ENCODE results near the gene TMEM217.

TMEM217 gene

DNA sequence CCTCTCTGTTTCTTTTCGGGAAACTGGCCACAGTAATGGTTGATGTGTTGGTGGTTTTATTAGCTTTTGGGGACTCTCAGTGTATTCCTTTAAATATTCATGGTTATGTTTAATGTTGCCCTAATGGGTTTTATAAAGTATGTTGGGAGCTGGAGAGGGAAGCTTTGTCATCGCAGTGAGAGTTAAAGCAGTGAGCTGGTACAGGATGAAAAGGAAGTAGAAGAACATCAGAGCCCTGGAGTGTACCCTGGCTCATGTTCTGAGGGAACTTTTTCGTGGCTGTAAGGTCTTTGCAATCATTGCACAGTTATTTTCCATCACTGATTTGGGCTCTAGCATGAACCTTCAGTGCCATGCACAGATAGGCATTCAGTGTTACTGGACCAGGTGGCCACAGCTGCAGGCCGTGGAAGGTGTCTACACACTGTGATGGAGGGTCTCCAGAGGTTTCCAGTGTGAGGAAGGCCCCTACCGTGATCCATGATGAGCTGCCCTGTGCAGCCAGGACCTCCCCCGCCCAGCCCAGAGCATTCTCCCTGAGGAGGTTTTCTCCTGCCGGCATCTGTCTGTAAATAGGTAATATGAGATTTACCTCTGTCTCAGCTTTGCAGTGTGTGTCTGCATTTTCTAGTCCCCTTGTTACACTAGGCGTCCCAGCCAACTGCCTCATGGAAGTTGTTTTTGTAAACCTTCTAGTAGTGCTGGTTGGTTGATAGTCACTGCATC lies 22.4 kb upstream of the TMEM217 start:
- no peaks in the 10 kb centered on the region for H3K4me1 ChIP-seq (ENCODE audit: control insufficient read depth, insufficient read depth, low read length)
- H3K9me3 ChIP-seq (ENCODE audit: control insufficient read depth, low read length) = no peaks in the 10 kb centered on the region
- H3K27me3 ChIP-seq (ENCODE audit: control insufficient read depth, insufficient read depth, low read length, poor library complexity, severe bottlenecking) = no peaks in the 10 kb centered on the region
- no peak overlapping the region for H3K4me3 ChIP-seq (ENCODE audit: insufficient read depth, low read depth, low read length)
- peaks cover 23% of the 10 kb centered on the region for H3K36me3 ChIP-seq (ENCODE audit: control insufficient read depth, insufficient read depth, low read length)
- H3K27ac ChIP-seq (ENCODE audit: insufficient read depth, low read depth, low read length, poor library complexity, severe bottlenecking) = no peak overlapping the region
- 95% methylated on average over 8 of the region's 8 CpGs for WGBS, 2 experiments

DNA sequence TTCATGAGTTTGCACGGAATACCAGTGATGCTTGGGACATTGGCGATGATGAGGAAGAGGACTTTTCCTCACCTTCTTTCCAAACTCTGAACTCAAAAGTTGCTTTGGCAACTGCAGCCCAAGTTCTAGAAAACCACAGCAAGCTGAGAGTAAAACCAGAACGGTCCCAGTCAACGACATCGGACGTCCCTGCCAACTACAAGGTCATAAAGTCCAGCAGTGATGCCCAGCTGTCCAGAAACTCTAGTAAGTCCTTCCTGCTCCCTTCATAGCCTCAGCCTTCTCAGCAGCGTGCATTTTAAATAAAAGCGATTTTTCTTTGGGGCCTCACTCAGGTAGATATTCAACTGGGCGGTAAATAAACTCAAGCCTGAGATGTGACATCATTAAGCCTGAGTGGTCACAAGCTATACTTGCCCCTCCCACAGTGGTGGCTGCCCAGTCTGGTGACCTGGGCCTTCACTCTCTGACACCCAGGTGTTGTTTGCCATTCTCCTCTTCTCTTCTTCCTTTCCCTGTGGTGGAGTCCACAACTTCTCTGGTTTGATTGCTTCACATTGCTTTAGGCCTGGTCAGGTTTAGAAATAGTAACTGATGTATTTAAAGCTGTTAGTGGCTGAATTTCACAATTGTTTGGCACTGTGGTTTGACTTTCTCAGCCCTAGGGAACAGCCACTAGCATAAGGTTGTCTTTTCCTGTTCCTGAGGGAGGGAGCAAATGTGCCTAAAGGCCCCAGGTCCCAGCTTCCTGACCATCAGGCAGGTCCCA lies 21.6 kb upstream of the TMEM217 start:
- no peaks in the 10 kb centered on the region for H3K27me3 ChIP-seq (ENCODE audit: control insufficient read depth, insufficient read depth, low read length, poor library complexity, severe bottlenecking)
- no peak overlapping the region for H3K27ac ChIP-seq (ENCODE audit: insufficient read depth, low read depth, low read length, poor library complexity, severe bottlenecking)
- no peak overlapping the region for H3K4me3 ChIP-seq (ENCODE audit: insufficient read depth, low read depth, low read length)
- no peaks in the 10 kb centered on the region for H3K4me1 ChIP-seq (ENCODE audit: control insufficient read depth, insufficient read depth, low read length)
- H3K9me3 ChIP-seq (ENCODE audit: control insufficient read depth, low read length) = no peaks in the 10 kb centered on the region
- H3K36me3 ChIP-seq (ENCODE audit: control insufficient read depth, insufficient read depth, low read length) = peaks cover 19% of the 10 kb centered on the region
- 95 to 97% methylated on average over 9 of the region's 9 CpGs for WGBS, 2 experiments

DNA sequence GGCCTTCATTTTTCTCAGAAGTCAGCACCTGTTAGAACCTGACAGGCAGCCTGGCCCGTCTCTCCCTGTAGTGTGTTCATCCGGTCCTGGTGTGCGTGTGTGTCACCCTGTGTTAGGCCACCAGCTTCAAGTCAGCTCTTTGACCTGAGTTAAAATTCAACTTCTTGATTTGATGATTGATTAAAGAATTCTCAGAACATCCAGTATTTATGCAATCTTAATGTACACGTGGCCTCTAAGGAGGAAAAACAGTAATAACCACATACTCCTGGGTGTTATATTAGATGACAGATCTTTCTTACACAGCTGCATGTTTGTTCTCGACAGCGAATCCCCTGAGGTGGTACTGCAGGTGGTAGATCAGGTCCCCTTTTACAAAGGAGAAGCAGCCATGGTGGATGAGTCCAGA lies 19.1 kb upstream of the TMEM217 start:
- H3K27ac ChIP-seq (ENCODE audit: insufficient read depth, low read depth, low read length, poor library complexity, severe bottlenecking) = no peak overlapping the region
- no peaks in the 10 kb centered on the region for H3K4me1 ChIP-seq (ENCODE audit: control insufficient read depth, insufficient read depth, low read length)
- peaks cover 7% of the 10 kb centered on the region for H3K36me3 ChIP-seq (ENCODE audit: control insufficient read depth, insufficient read depth, low read length)
- no peak overlapping the region for H3K4me3 ChIP-seq (ENCODE audit: insufficient read depth, low read depth, low read length)
- no peaks in the 10 kb centered on the region for H3K27me3 ChIP-seq (ENCODE audit: control insufficient read depth, insufficient read depth, low read length, poor library complexity, severe bottlenecking)
- WGBS, 2 experiments = 95 to 97% methylated on average over 6 of the region's 6 CpGs
- H3K9me3 ChIP-seq (ENCODE audit: control insufficient read depth, low read length) = no peaks in the 10 kb centered on the region

DNA sequence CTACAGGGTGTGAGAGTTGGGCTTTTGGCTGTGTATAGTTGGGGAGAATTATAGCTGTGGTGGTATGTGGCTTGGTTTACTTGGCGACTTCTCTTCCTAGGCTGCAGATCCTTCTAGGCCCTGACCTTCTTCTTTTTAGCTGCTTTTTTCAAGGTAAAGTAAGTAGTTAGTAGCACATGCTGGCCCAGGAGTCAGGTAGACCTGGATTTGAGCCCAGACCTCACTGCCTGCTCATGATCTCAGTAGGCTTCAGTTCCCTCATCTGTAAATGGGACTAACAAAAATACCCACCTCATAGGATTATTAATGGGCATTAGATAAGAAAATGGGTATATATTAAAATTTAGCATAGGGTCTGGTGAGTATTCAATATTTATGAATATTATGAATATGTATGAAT lies 17.4 kb upstream of the TMEM217 start:
- Histone ChIP-seq H3K27me3 (ENCODE audit: control insufficient read depth, insufficient read depth, low read length, poor library complexity, severe bottlenecking) (no peaks in the 10 kb centered on the region), H3K36me3 (ENCODE audit: control insufficient read depth, insufficient read depth, low read length) (peaks cover 5% of the 10 kb centered on the region), H3K27ac (ENCODE audit: insufficient read depth, low read depth, low read length, poor library complexity, severe bottlenecking) (no peak overlapping the region), H3K9me3 (ENCODE audit: control insufficient read depth, low read length) (no peaks in the 10 kb centered on the region), H3K4me3 (ENCODE audit: insufficient read depth, low read depth, low read length) (no peak overlapping the region), H3K4me1 (ENCODE audit: control insufficient read depth, insufficient read depth, low read length) (no peaks in the 10 kb centered on the region)
- 93 to 96% methylated on average over 1 of the region's 1 CpG for WGBS, 2 experiments

DNA sequence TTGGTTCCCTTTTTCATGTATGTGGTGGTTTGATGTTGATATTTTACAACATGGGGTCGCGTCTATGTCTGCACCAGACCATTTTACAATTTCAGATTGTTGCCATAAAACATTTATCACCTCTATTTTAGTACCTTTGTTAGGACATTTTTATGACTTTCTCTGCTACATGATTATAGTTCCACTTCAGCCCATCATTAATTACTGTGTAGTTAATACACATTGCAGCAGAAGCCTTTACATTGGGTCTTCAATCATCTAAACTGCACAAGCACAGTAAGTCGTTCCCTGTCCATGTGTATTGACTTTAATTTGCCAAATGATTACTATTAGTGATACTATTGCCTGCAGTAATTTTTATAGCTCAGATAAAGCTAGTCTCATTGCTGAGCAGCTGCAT lies 15.7 kb upstream of the TMEM217 start:
- Histone ChIP-seq H3K9me3 (ENCODE audit: control insufficient read depth, low read length) (no peaks in the 10 kb centered on the region), H3K4me3 (ENCODE audit: insufficient read depth, low read depth, low read length) (no peak overlapping the region), H3K36me3 (ENCODE audit: control insufficient read depth, insufficient read depth, low read length) (no peaks in the 10 kb centered on the region), H3K27ac (ENCODE audit: insufficient read depth, low read depth, low read length, poor library complexity, severe bottlenecking) (no peak overlapping the region), H3K4me1 (ENCODE audit: control insufficient read depth, insufficient read depth, low read length) (no peaks in the 10 kb centered on the region), H3K27me3 (ENCODE audit: control insufficient read depth, insufficient read depth, low read length, poor library complexity, severe bottlenecking) (no peaks in the 10 kb centered on the region)
- WGBS, 2 experiments = 90 to 100% methylated on average over 2 to 3 of the region's 3 CpGs

DNA sequence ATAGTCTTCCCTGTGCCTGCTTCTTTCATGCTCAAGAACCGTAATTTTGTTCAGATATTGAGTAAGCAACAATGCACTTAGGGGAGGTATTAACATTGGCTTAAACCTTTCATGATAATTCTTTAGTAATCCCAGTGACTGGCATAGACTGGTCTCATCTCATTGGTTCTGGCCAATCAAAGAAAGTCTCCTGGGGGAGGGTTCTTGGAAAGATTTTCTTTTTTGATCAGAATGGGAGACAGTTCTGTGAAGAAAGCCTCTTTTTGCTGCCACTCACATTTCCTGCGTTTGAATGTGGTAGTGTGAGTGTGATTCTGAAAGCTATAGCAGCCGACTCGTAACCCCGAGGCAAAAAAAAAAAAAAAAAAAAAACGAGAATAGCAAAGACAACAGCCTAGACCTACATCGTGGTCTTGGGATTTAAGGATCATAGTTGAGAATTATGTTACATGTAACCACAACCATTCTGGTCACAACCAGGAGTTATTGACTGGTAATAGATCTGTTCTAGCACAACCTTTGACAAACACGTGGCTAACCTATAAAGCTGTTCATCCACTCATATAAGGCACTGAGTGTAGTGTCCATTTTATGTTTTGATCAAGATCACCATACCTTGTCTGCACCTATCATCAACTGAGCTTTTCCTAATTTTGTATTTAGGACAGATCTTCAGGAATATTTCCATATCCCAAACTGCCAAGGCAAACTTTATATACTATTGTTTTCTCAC lies 15.1 kb upstream of the TMEM217 start:
- no peaks in the 10 kb centered on the region for H3K4me1 ChIP-seq (ENCODE audit: control insufficient read depth, insufficient read depth, low read length)
- no peaks in the 10 kb centered on the region for H3K9me3 ChIP-seq (ENCODE audit: control insufficient read depth, low read length)
- no peak overlapping the region for H3K4me3 ChIP-seq (ENCODE audit: insufficient read depth, low read depth, low read length)
- no peaks in the 10 kb centered on the region for H3K27me3 ChIP-seq (ENCODE audit: control insufficient read depth, insufficient read depth, low read length, poor library complexity, severe bottlenecking)
- no peaks in the 10 kb centered on the region for H3K36me3 ChIP-seq (ENCODE audit: control insufficient read depth, insufficient read depth, low read length)
- 93 to 95% methylated on average over 7 of the region's 8 CpGs for WGBS, 2 experiments
- H3K27ac ChIP-seq (ENCODE audit: insufficient read depth, low read depth, low read length, poor library complexity, severe bottlenecking) = no peak overlapping the region

DNA sequence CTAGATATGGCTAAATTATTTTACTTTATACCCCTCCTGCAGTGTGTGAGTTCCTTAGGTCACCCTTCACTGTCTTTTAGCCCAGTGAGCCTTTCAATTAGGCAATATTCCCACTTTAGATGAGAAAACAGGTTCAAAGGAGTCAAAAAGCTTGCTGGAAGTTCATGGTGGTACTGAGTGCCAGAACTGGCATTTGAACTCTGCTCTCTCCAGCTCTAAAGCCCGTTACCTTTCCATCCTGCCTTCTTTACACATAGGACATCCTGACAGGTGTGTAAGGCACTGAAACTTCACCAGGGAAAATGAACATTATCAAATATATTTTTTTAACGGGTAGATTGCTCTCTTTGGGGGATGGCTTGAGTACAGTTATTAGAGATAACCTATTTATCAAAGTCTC lies 11.2 kb upstream of the TMEM217 start:
- Histone ChIP-seq H3K4me1 (ENCODE audit: control insufficient read depth, insufficient read depth, low read length) (no peaks in the 10 kb centered on the region), H3K36me3 (ENCODE audit: control insufficient read depth, insufficient read depth, low read length) (no peaks in the 10 kb centered on the region), H3K27ac (ENCODE audit: insufficient read depth, low read depth, low read length, poor library complexity, severe bottlenecking) (no peak overlapping the region), H3K9me3 (ENCODE audit: control insufficient read depth, low read length) (no peaks in the 10 kb centered on the region), H3K27me3 (ENCODE audit: control insufficient read depth, insufficient read depth, low read length, poor library complexity, severe bottlenecking) (no peaks in the 10 kb centered on the region), H3K4me3 (ENCODE audit: insufficient read depth, low read depth, low read length) (no peak overlapping the region)
- WGBS, 2 experiments = 92 to 96% methylated on average over 1 to 2 of the region's 2 CpGs

DNA sequence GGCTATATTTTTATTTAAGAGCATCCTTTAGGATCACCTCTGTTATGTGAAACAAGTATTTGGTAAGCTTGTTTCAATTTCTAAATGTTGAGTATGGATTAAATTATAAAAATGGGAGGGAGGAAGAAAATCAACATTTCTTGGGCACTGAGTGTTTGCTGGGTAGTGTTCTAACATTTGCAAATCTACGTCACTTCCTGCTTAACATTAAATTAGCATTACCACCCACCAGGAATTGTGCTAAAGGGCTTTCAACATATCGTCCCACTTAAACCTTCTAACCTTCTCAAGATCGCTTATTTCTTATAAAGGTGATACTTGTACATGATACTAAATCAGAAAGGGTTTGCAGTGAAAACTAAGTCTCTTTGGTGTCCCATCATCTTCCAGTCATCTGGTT lies 7.9 kb upstream of the TMEM217 start:
- 53 to 55% methylated on average over 2 to 3 of the region's 3 CpGs for WGBS, 2 experiments
- Histone ChIP-seq H3K4me1 (ENCODE audit: control insufficient read depth, insufficient read depth, low read length) (no peaks in the 10 kb centered on the region), H3K27ac (ENCODE audit: insufficient read depth, low read depth, low read length, poor library complexity, severe bottlenecking) (no peak overlapping the region), H3K4me3 (ENCODE audit: insufficient read depth, low read depth, low read length) (no peak overlapping the region), H3K27me3 (ENCODE audit: control insufficient read depth, insufficient read depth, low read length, poor library complexity, severe bottlenecking) (no peaks in the 10 kb centered on the region), H3K9me3 (ENCODE audit: control insufficient read depth, low read length) (no peaks in the 10 kb centered on the region), H3K36me3 (ENCODE audit: control insufficient read depth, insufficient read depth, low read length) (no peaks in the 10 kb centered on the region)

DNA sequence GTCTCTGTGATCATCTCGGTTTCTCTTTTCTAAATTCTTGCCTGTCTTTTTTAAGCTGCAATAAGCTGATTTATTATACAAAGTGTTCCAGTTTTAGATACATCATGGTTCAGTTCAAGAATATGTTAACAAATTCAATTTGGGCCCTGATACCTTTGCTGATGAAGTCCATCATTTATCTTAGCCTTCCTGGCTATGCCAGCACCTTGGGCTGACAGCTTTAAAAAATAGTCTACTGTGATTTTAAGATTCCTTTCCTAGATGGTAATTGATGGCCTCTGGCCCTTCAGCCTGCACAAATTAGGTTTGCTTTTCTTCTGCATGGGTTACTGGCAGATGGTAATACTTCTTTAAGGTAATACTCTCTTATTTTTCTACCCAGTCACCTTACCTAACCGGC lies 7.1 kb upstream of the TMEM217 start:
- Histone ChIP-seq H3K27me3 (ENCODE audit: control insufficient read depth, insufficient read depth, low read length, poor library complexity, severe bottlenecking) (no peaks in the 10 kb centered on the region), H3K36me3 (ENCODE audit: control insufficient read depth, insufficient read depth, low read length) (no peaks in the 10 kb centered on the region), H3K4me1 (ENCODE audit: control insufficient read depth, insufficient read depth, low read length) (no peaks in the 10 kb centered on the region), H3K27ac (ENCODE audit: insufficient read depth, low read depth, low read length, poor library complexity, severe bottlenecking) (no peak overlapping the region), H3K4me3 (ENCODE audit: insufficient read depth, low read depth, low read length) (no peak overlapping the region), H3K9me3 (ENCODE audit: control insufficient read depth, low read length) (no peaks in the 10 kb centered on the region)
- WGBS, 2 experiments = 100% methylated on average over 1 of the region's 2 CpGs

DNA sequence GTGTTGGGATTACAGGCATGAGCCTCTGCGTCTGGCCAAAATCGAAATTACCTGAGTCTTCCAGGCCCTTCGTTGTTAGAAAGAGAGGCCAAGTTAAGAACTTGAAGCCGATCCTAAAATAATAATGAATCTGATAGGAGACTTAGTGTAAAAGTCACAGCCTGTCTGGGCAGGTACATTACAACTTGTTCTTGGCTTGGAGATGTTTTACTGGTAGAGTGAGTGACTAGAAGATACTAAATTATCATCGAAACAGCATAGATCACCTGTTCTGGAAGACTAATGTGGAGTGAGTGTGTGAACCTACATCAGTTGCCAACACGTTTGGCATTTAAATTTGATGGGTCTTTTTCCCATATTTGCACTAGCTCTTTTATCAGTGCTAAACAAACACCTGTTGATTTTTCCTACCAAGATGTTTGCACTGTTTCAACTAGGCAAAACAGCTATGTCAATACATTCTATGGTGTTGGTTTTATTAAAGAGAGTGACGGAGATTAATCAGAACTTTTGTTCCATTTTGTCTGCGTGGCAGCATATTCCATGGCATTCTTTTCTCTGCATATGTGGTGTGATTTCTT lies 4.6 kb upstream of the TMEM217 start:
- H3K4me3 ChIP-seq (ENCODE audit: insufficient read depth, low read depth, low read length) = no peak overlapping the region
- no peak overlapping the region for H3K27ac ChIP-seq (ENCODE audit: insufficient read depth, low read depth, low read length, poor library complexity, severe bottlenecking)
- H3K4me1 ChIP-seq (ENCODE audit: control insufficient read depth, insufficient read depth, low read length) = no peaks in the 10 kb centered on the region
- H3K27me3 ChIP-seq (ENCODE audit: control insufficient read depth, insufficient read depth, low read length, poor library complexity, severe bottlenecking) = no peaks in the 10 kb centered on the region
- no peaks in the 10 kb centered on the region for H3K36me3 ChIP-seq (ENCODE audit: control insufficient read depth, insufficient read depth, low read length)
- no peaks in the 10 kb centered on the region for H3K9me3 ChIP-seq (ENCODE audit: control insufficient read depth, low read length)
- 81 to 82% methylated on average over 8 of the region's 8 CpGs for WGBS, 2 experiments
